H1 (cell line): ENCODE results near the gene ACAD10. TPM values are rescaled to one million over a fixed set of nuclear protein-coding genes. Genes with fewer than 3 reads are reported as not detected.

ENCODE experiments used
- CTCF ChIA-PET: fragments of 300-600 bp; sonication (Branson Sonifier 250); formaldehyde crosslinking; loops from one replicate; lab custom pipeline; 2021; ENCODE audit not compliant: partially characterized antibody; lab: Charles Lee
- POLR2A ChIA-PET: fragments of 300-600 bp; sonication (Branson Sonifier 250); formaldehyde crosslinking; loops from one replicate; lab custom pipeline; 2021; ENCODE audit warnings: inconsistent platforms; ENCODE audit not compliant: partially characterized antibody; lab: Charles Lee
- DNase-seq, 2 experiments: peaks; one replicate each; pipeline versions ENCODE4 v3.0.0 to v3.0.0-alpha.2; 2010 to 2022; ENCODE audit warnings: low spot score in 2 of 2, low read depth in 1 of 2, mixed read lengths in 1 of 2
- FAIRE-seq: peaks from 2 replicates; lab custom pipeline; 2011; peaks lifted over from hg19 to GRCh38; lab: Jason Lieb, UNC
- H2AFZ ChIP-seq: 2 replicates; pipeline ENCODE4 v1.8.1; 2012; ENCODE audit warnings: low read length, inconsistent platforms
- H2AK5ac ChIP-seq: 2 replicates; pipeline ENCODE4 v1.6.1; 2013; ENCODE audit warnings: low read depth, low read length
- H2BK120ac ChIP-seq: replicated peaks from 2 replicates; pipeline ENCODE3; 2013; ENCODE audit warnings: low read depth, low read length, inconsistent platforms
- H2BK12ac ChIP-seq: 2 replicates; pipeline ENCODE4 v1.6.1; 2013; ENCODE audit warnings: low read depth, low read length
- H2BK15ac ChIP-seq: 2 replicates; pipeline ENCODE4 v1.6.1; 2013; ENCODE audit warnings: low read length
- H2BK20ac ChIP-seq: 2 replicates; pipeline ENCODE4 v1.6.1; 2013; ENCODE audit warnings: low read length
- H2BK5ac ChIP-seq: 2 replicates; pipeline ENCODE4 v1.6.1; 2013; ENCODE audit warnings: low read depth, low read length
- H3K14ac ChIP-seq: 2 replicates; pipeline ENCODE4 v1.6.1; 2013; ENCODE audit warnings: inconsistent platforms; ENCODE audit not compliant: insufficient read length
- H3K18ac ChIP-seq: 2 replicates; pipeline ENCODE4 v1.6.1; 2013; ENCODE audit warnings: low read length; ENCODE audit errors: extremely low read depth
- H3K23ac ChIP-seq: 2 replicates; pipeline ENCODE4 v1.6.1; 2013; ENCODE audit warnings: inconsistent platforms; ENCODE audit not compliant: insufficient read length
- H3K23me2 ChIP-seq: 2 replicates; pipeline ENCODE4 v1.6.1; 2013; ENCODE audit warnings: low read depth, low read length
- H3K27ac ChIP-seq: 2 replicates; pipeline ENCODE4 v1.6.1; 2011; ENCODE audit warnings: low read depth, low read length, inconsistent platforms
- H3K27me3 ChIP-seq, 4 experiments: replicated peaks in 1 of 4; 1 replicate in 1 of 4; 2 replicates in 3 of 4; pipeline versions ENCODE4 v1.6.1 to v1.8.1; 2011 to 2013; ENCODE audit warnings: low read length in 3 of 4, mild to moderate bottlenecking in 3 of 4, inconsistent platforms in 2 of 4, mixed read lengths in 2 of 4, moderate library complexity in 1 of 4; ENCODE audit not compliant: control insufficient read depth in 3 of 4, insufficient read depth in 3 of 4; ENCODE audit errors: extremely low read depth in 1 of 4
- H3K36me3 ChIP-seq, 4 experiments: 2 replicates each; pipeline versions ENCODE4 v1.6.1 to v1.8.1; 2011 to 2013; ENCODE audit warnings: mild to moderate bottlenecking in 4 of 4, low read length in 3 of 4, moderate library complexity in 2 of 4, control low read depth in 1 of 4, inconsistent platforms in 1 of 4; ENCODE audit not compliant: insufficient read depth in 4 of 4, control insufficient read depth in 2 of 4
- H3K4ac ChIP-seq: replicated peaks from 2 replicates; pipeline ENCODE3; 2013; ENCODE audit warnings: low read length, low read depth, mixed read lengths, inconsistent platforms; ENCODE audit not compliant: insufficient read length
- H3K4me1 ChIP-seq, 4 experiments: replicated peaks in 1 of 4; 1 replicate in 1 of 4; 2 replicates in 3 of 4; pipeline versions ENCODE4 v1.6.1 to v1.8.1; 2011 to 2013; ENCODE audit warnings: low read length in 3 of 4, inconsistent platforms in 2 of 4, mixed read lengths in 1 of 4; ENCODE audit not compliant: insufficient read depth in 4 of 4, control insufficient read depth in 3 of 4
- H3K4me2 ChIP-seq, 2 experiments: 2 replicates each; pipeline versions ENCODE4 v1.6.1 to v1.8.1; 2011 to 2013; ENCODE audit warnings: low read depth in 2 of 2, low read length in 2 of 2, control low read depth in 1 of 2, inconsistent platforms in 1 of 2, mild to moderate bottlenecking in 1 of 2; ENCODE audit not compliant: insufficient read depth in 1 of 2
- H3K4me3 ChIP-seq, 4 experiments: fragments of 200-600, 300-600 bp in 1 of 4; sonication (generic), shearing (Covaris generic), sonication (Bioruptor Twin) in 1 of 4; 2 replicates each; pipeline versions ENCODE4 v1.5.1 to v1.8.1; 2011 to 2016; ENCODE audit warnings: low read length in 4 of 4, low read depth in 3 of 4, control low read depth in 2 of 4, inconsistent platforms in 2 of 4, mild to moderate bottlenecking in 2 of 4, mixed read lengths in 1 of 4, moderate library complexity in 1 of 4; ENCODE audit not compliant: insufficient read depth in 2 of 4; ENCODE audit errors: extremely low read depth in 1 of 4
- H3K56ac ChIP-seq: replicated peaks from 2 replicates; pipeline ENCODE3; 2013; ENCODE audit warnings: low read depth, mild to moderate bottlenecking, mixed read lengths, low read length, inconsistent platforms; ENCODE audit not compliant: insufficient read length
- H3K79me1 ChIP-seq: 2 replicates; pipeline ENCODE4 v1.6.1; 2013; ENCODE audit warnings: low read depth, low read length, control low read depth
- H3K79me2 ChIP-seq, 2 experiments: 2 replicates each; pipeline versions ENCODE4 v1.6.1 to v1.8.1; 2012 to 2013; ENCODE audit warnings: low read length in 2 of 2, mild to moderate bottlenecking in 2 of 2, inconsistent platforms in 1 of 2; ENCODE audit not compliant: insufficient read depth in 2 of 2, control insufficient read depth in 1 of 2
- H3K9ac ChIP-seq, 4 experiments: replicated peaks in 1 of 4; 1 replicate in 1 of 4; 2 replicates in 3 of 4; pipeline versions ENCODE4 v1.6.1 to v1.8.1; 2011 to 2013; ENCODE audit warnings: low read depth in 3 of 4, low read length in 3 of 4, control low read depth in 2 of 4, mild to moderate bottlenecking in 2 of 4, moderate library complexity in 2 of 4, inconsistent platforms in 1 of 4; ENCODE audit errors: extremely low read depth in 1 of 4
- H3K9me3 ChIP-seq, 2 experiments: 2 replicates each; pipeline versions ENCODE4 v1.6.1 to v1.8.1; 2012 to 2013; ENCODE audit warnings: mild to moderate bottlenecking in 2 of 2, moderate library complexity in 2 of 2, control low read depth in 1 of 2, inconsistent platforms in 1 of 2, low read depth in 1 of 2, low read length in 1 of 2, mixed read lengths in 1 of 2; ENCODE audit not compliant: insufficient read depth in 2 of 2
- H4K20me1 ChIP-seq, 2 experiments: replicated peaks in 1 of 2; 2 replicates each; pipeline versions ENCODE3 to v1.8.1; 2011 to 2013; ENCODE audit warnings: inconsistent platforms in 2 of 2, low read length in 2 of 2, mild to moderate bottlenecking in 1 of 2; ENCODE audit not compliant: insufficient read depth in 2 of 2, control insufficient read depth in 1 of 2
- H4K5ac ChIP-seq: 2 replicates; pipeline ENCODE4 v1.6.1; 2013; ENCODE audit warnings: low read length, low read depth, mixed read lengths, inconsistent platforms; ENCODE audit not compliant: insufficient read length
- H4K8ac ChIP-seq: 2 replicates; pipeline ENCODE4 v1.8.0; 2013; ENCODE audit warnings: mild to moderate bottlenecking, moderate library complexity, low read length, inconsistent platforms; ENCODE audit not compliant: insufficient read depth; ENCODE audit errors: extremely low read depth
- H4K91ac ChIP-seq: replicated peaks from 2 replicates; pipeline ENCODE3; 2013; ENCODE audit warnings: low read length, mixed read lengths, inconsistent platforms; ENCODE audit not compliant: insufficient read length
- ASH2L ChIP-seq: fragments of 200-600, 300-600 bp; sonication (generic); IDR thresholded peaks from one replicate; pipeline ENCODE4 v1.7.1; 2017; ENCODE audit warnings: low read length
- CHD2 ChIP-seq: IDR thresholded peaks from 2 replicates; pipeline ENCODE4 v1.6.1; 2012; ENCODE audit warnings: low read length, improper control_type of control experiment
- EGR1 ChIP-seq: IDR thresholded peaks from 2 replicates; pipeline ENCODE4 v1.6.1; 2011; ENCODE audit warnings: low read depth, low read length, borderline replicate concordance
- HDAC6 ChIP-seq: IDR thresholded peaks from one replicate; pipeline ENCODE4 v1.7.1; 2012; ENCODE audit warnings: low read depth, mild to moderate bottlenecking, inconsistent platforms, low read length, moderate library complexity
- JUN ChIP-seq: IDR thresholded peaks from 2 replicates; pipeline ENCODE4 v1.6.1; 2011; ENCODE audit warnings: low read depth, mild to moderate bottlenecking, improper control_type of control experiment, low read length
- MAFK ChIP-seq: IDR thresholded peaks from 2 replicates; pipeline ENCODE4 v1.6.1; 2012; ENCODE audit warnings: low read depth, mild to moderate bottlenecking, improper control_type of control experiment, low read length
- RBBP5 ChIP-seq: IDR thresholded peaks from 2 replicates; pipeline ENCODE4 v1.7.1; 2012; ENCODE audit warnings: low read depth, mild to moderate bottlenecking, inconsistent platforms, low read length, moderate library complexity, borderline replicate concordance
- RFX5 ChIP-seq: IDR thresholded peaks from 2 replicates; pipeline ENCODE4 v1.6.1; 2011; ENCODE audit warnings: low read depth, low read length, improper control_type of control experiment, borderline replicate concordance
- RXRA ChIP-seq: IDR thresholded peaks from 2 replicates; pipeline ENCODE4 v1.6.1; 2011; ENCODE audit warnings: low read depth, mild to moderate bottlenecking, low read length, moderate library complexity; ENCODE audit not compliant: insufficient read depth
- TAF7 ChIP-seq: optimal IDR thresholded peaks from 2 replicates; pipeline ENCODE3; 2011; ENCODE audit warnings: low read depth, mild to moderate bottlenecking, inconsistent platforms, low read length, moderate library complexity, borderline replicate concordance
- TEAD4 ChIP-seq: IDR thresholded peaks from 2 replicates; pipeline ENCODE4 v1.6.1; 2012; ENCODE audit warnings: low read depth, low read length, inconsistent platforms, mixed read lengths
- YY1 ChIP-seq: IDR thresholded peaks from 2 replicates; pipeline ENCODE4 v1.6.1; 2011; ENCODE audit warnings: low read depth, mild to moderate bottlenecking, low read length
- WGBS, 2 experiments: shearing (Covaris generic) in 1 of 2; methylation state at CpG; one replicate each; pipeline versions ENCODE4 v1.1.6 to v1.1.7; 2013 to 2015; ENCODE audit warnings: low lambda C conversion rate in 2 of 2, mixed read lengths in 2 of 2, inconsistent platforms in 1 of 2, low coverage in 1 of 2, missing lambda C conversion rate in 1 of 2; ENCODE audit not compliant: insufficient replicate concordance in 2 of 2, insufficient coverage in 1 of 2, insufficient read length in 1 of 2; ENCODE audit errors: extremely low coverage in 1 of 2, missing lambda C conversion rate in 1 of 2; 5-methylcytosine and 5-hydroxymethylcytosine counted together
- polyA plus RNA-seq, 7 experiments: library from polyadenylated mRNA; depleted of rRNA in 3 of 7; stranded (reverse) in 5 of 7; unstranded in 2 of 7; fragments of >200 nt in 5 of 7; fragments of 200-250 nt in 2 of 7; gene quantifications; 1 replicate in 5 of 7; 2 replicates in 1 of 7; 4 replicates in 1 of 7; pipeline versions ENCODE4 v1.2.1 to v1.2.3, GENCODE V29; 2011 to 2013; ENCODE audit warnings: missing spikeins in 2 of 7, mixed read lengths in 2 of 7
- total RNA-seq: library from RNA; stranded (reverse); fragmentation: NEBNext Ultra II Directional; extraction: Animal tissue kit (Norgen Biotek cat#: 25700); gene quantifications from 2 replicates; pipeline ENCODE4 v1.2.1, GENCODE V29; 2021
- TF ChIP-seq, protein P1 (sequence below): IDR thresholded peaks from 2 replicates; pipeline ENCODE4 v1.6.1; 2012; ENCODE audit warnings: low read length, inconsistent platforms

The ACAD10 gene
- total and polyA plus RNA-seq, 2 of the 8 experiments (the other 6 are each of a cell fraction or from before 2014, with no cell fraction given) = 17.3 to 23.3 TPM

DNA sequence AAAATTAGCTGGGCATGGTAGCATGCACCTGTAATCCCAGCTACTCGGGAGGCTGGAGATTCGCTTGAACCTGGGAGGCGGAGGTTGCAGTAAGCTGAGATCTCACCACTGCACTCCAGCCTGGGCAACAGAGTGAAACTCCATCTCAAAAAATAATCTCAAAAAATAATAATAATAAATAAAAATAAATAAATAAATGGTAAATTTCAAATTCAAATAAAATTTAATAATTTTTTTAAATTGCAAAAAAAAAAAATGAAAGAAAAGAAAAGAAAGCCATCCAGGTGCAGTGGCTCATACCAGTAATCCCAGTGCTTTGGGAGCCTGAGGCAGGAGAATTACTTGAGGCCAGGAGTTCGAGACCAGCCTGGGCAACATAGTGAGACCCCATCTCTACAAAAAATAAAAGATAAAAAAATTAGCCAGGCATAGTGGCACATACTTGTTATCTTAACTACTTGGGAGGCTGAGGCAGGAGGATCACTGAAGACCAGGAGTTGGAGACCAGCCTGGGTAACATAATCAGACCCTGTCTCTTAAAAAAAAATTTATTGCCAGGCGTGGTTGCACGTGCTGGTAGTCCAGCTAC lies 117.3 kb downstream of the ACAD10 start:
- FAIRE-seq (no peak), DNase-seq (no peak)
- ChIA-PET CTCF (interaction anchor here (0.8 to 1.8 kb wide), 2 partner anchors 9 to 10 kb away, joined by 3 to 10 read pairs; no protein-coding TSS in a partner anchor), POLR2A (no interaction called here)
- H3K79me2 ChIP-seq = no peaks in the 10 kb centered on the region
- no peaks in the 10 kb centered on the region for H3K27me3 ChIP-seq
- no peak overlapping the region for H3K56ac ChIP-seq
- H2BK120ac ChIP-seq = no peak overlapping the region
- H3K27ac ChIP-seq = no peak overlapping the region
- H3K79me1 ChIP-seq = no peaks in the 10 kb centered on the region
- H3K9ac ChIP-seq = no peak overlapping the region
- no peak overlapping the region for H3K23ac ChIP-seq
- H2BK20ac ChIP-seq = no peak overlapping the region
- no peaks in the 10 kb centered on the region for H3K9me3 ChIP-seq
- no peak overlapping the region for H2BK15ac ChIP-seq
- H4K5ac ChIP-seq = no peak overlapping the region
- H4K91ac ChIP-seq = no peak overlapping the region
- H4K8ac ChIP-seq = no peak overlapping the region
- H2BK5ac ChIP-seq = no peak overlapping the region
- 97% methylated on average over 6 of the region's 6 CpGs; no CpG with 5 or more reads in 1 of the 2 experiments for WGBS, 2 experiments
- H2AFZ ChIP-seq = no peak overlapping the region
- H2BK12ac ChIP-seq = no peak overlapping the region
- H3K23me2 ChIP-seq = no peaks in the 10 kb centered on the region
- H3K14ac ChIP-seq = no peak overlapping the region
- H4K20me1 ChIP-seq = no peaks in the 10 kb centered on the region
- no peak overlapping the region for H3K4me2 ChIP-seq
- no peak overlapping the region for H3K4me3 ChIP-seq
- no peaks in the 10 kb centered on the region for H3K4me1 ChIP-seq
- no peak overlapping the region for H3K18ac ChIP-seq
- H3K36me3 ChIP-seq = peaks cover 6 to 27% (median 14%) of the 10 kb centered on the region in 4 experiments; a peak in 7 of 8 replicates
- no peak overlapping the region for H3K4ac ChIP-seq
- H2AK5ac ChIP-seq = no peak overlapping the region
- TF ChIP-seq HDAC6 = no peak
- no peak for TF ChIP-seq RXRA
- TF ChIP-seq YY1 = no peak
- TF ChIP-seq ASH2L = no peak
- TF ChIP-seq JUN = no peak
- TF ChIP-seq TEAD4 = no peak
- TF ChIP-seq TAF7 = no peak
- TF ChIP-seq CHD2 = no peak
- TF ChIP-seq, protein P1, sequence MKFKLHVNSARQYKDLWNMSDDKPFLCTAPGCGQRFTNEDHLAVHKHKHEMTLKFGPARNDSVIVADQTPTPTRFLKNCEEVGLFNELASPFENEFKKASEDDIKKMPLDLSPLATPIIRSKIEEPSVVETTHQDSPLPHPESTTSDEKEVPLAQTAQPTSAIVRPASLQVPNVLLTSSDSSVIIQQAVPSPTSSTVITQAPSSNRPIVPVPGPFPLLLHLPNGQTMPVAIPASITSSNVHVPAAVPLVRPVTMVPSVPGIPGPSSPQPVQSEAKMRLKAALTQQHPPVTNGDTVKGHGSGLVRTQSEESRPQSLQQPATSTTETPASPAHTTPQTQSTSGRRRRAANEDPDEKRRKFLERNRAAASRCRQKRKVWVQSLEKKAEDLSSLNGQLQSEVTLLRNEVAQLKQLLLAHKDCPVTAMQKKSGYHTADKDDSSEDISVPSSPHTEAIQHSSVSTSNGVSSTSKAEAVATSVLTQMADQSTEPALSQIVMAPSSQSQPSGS = no peak
- no peak for TF ChIP-seq EGR1
- no peak for TF ChIP-seq MAFK
- TF ChIP-seq RBBP5 = no peak
- no peak for TF ChIP-seq RFX5
